Liver (tissue), 9 donors: Measurements from ENCODE around the gene TMEM63C. TPM values are rescaled to one million over a fixed set of nuclear protein-coding genes. Genes with fewer than 3 reads are reported as not detected.

Experiments used
- DNase-seq: peaks from one replicate; pipeline ENCODE4 v3.0.0-alpha.2; 2017; ENCODE audit warnings: low spot score
- H3K27ac ChIP-seq, 2 donors: one replicate each; pipeline ENCODE4 v1.7.0; 2013; ENCODE audit warnings: inconsistent platforms in 2 of 2, low read length in 2 of 2, control low read depth in 1 of 2, low read depth in 1 of 2, mild to moderate bottlenecking in 1 of 2
- H3K27me3 ChIP-seq, 4 donors: one replicate each; pipeline versions ENCODE4 v1.6.1 to v1.7.0; 2013; ENCODE audit warnings: low read length in 3 of 4, inconsistent platforms in 1 of 4, mild to moderate bottlenecking in 1 of 4, moderate library complexity in 1 of 4; ENCODE audit not compliant: control insufficient read depth in 4 of 4, insufficient read depth in 4 of 4
- H3K36me3 ChIP-seq, 4 donors: one replicate each; pipeline versions ENCODE4 v1.6.1 to v1.7.0; 2013; ENCODE audit warnings: low read length in 3 of 4, mild to moderate bottlenecking in 3 of 4, low read depth in 1 of 4, moderate library complexity in 1 of 4; ENCODE audit not compliant: control insufficient read depth in 4 of 4, insufficient read depth in 3 of 4
- H3K4me1 ChIP-seq, 4 donors: one replicate each; pipeline versions ENCODE4 v1.6.1 to v1.7.0; 2013; ENCODE audit warnings: low read length in 3 of 4, mild to moderate bottlenecking in 3 of 4, moderate library complexity in 1 of 4; ENCODE audit not compliant: control insufficient read depth in 4 of 4, insufficient read depth in 4 of 4
- H3K4me3 ChIP-seq, 3 donors: one replicate each; pipeline versions ENCODE4 v1.6.1 to v1.7.0; 2013; ENCODE audit warnings: low read length in 3 of 3, control low read depth in 1 of 3, low read depth in 1 of 3, mild to moderate bottlenecking in 1 of 3
- H3K9ac ChIP-seq, 2 donors: one replicate each; pipeline ENCODE4 v1.7.0; 2013; ENCODE audit warnings: low read length in 2 of 2, mild to moderate bottlenecking in 2 of 2, moderate library complexity in 2 of 2, control low read depth in 1 of 2, low read depth in 1 of 2
- H3K9me3 ChIP-seq, 4 donors: one replicate each; pipeline versions ENCODE4 v1.6.1 to v1.7.0; 2013; ENCODE audit warnings: low read length in 3 of 4; ENCODE audit not compliant: control insufficient read depth in 4 of 4
- ATF3 ChIP-seq: IDR thresholded peaks from 2 replicates; pipeline ENCODE4 v1.6.1; 2016; ENCODE audit warnings: antibody characterized with exemption
- EGR1 ChIP-seq, 2 donors: IDR thresholded peaks; 2 replicates each; pipeline ENCODE4 v1.6.1; 2016 to 2018; ENCODE audit warnings: antibody characterized with exemption in 2 of 2, low read depth in 2 of 2
- FOXA1 ChIP-seq: IDR thresholded peaks from 2 replicates; pipeline ENCODE4 v1.6.1; 2016; ENCODE audit warnings: antibody characterized with exemption
- FOXA2 ChIP-seq: IDR thresholded peaks from 2 replicates; pipeline ENCODE4 v1.6.1; 2016; ENCODE audit warnings: antibody characterized with exemption
- GABPA ChIP-seq, 2 donors: IDR thresholded peaks in 1 of 2; conservative IDR thresholded peaks in 1 of 2; 2 replicates each; pipeline ENCODE4 v1.6.1; 2016; ENCODE audit warnings: antibody characterized with exemption in 2 of 2, mild to moderate bottlenecking in 1 of 2, moderate library complexity in 1 of 2
- HNF4A ChIP-seq, 2 donors: conservative IDR thresholded peaks; 2 replicates each; pipeline ENCODE4 v1.6.1; 2016; ENCODE audit warnings: antibody characterized with exemption in 2 of 2, mild to moderate bottlenecking in 2 of 2
- HNF4G ChIP-seq: IDR thresholded peaks from 2 replicates; pipeline ENCODE4 v1.6.1; 2016; ENCODE audit warnings: antibody characterized with exemption
- JUND ChIP-seq, 2 donors: IDR thresholded peaks; 2 replicates each; pipeline ENCODE4 v1.6.1; 2016; ENCODE audit warnings: antibody characterized with exemption in 2 of 2
- NR2F2 ChIP-seq: IDR thresholded peaks from 2 replicates; pipeline ENCODE4 v1.6.1; 2016; ENCODE audit warnings: antibody characterized with exemption
- RAD21 ChIP-seq, 2 donors: IDR thresholded peaks; 2 replicates each; pipeline ENCODE4 v1.6.1; 2016; ENCODE audit warnings: antibody characterized with exemption in 2 of 2, mild to moderate bottlenecking in 2 of 2
- REST ChIP-seq: IDR thresholded peaks from 2 replicates; pipeline ENCODE4 v1.6.1; 2016; ENCODE audit warnings: antibody characterized with exemption, mild to moderate bottlenecking
- RXRA ChIP-seq, 2 donors: IDR thresholded peaks; 2 replicates each; pipeline ENCODE4 v1.6.1; 2017 to 2018; ENCODE audit warnings: antibody characterized with exemption in 2 of 2, mild to moderate bottlenecking in 1 of 2
- SP1 ChIP-seq: IDR thresholded peaks from 2 replicates; pipeline ENCODE4 v1.6.1; 2018; ENCODE audit warnings: antibody characterized with exemption, mild to moderate bottlenecking
- TAF1 ChIP-seq: conservative IDR thresholded peaks from 2 replicates; pipeline ENCODE4 v1.6.1; 2016; ENCODE audit warnings: antibody characterized with exemption, mild to moderate bottlenecking
- YY1 ChIP-seq: IDR thresholded peaks from 2 replicates; pipeline ENCODE4 v1.6.1; 2016; ENCODE audit warnings: antibody characterized with exemption, mild to moderate bottlenecking
- WGBS: extraction: QIAGEN DNeasy Blood & Tissue Kit; methylation state at CpG from one replicate; pipeline ENCODE4 v1.1.7; 2013; 5-methylcytosine and 5-hydroxymethylcytosine counted together
- polyA plus RNA-seq, 2 donors: library from polyadenylated mRNA; stranded (reverse) in 1 of 2; unstranded in 1 of 2; fragments of 200-250 nt in 1 of 2; fragments of >200 nt in 1 of 2; fragmentation: Nextera tagmentation in 1 of 2; extraction: Ambion mirVana in 1 of 2; gene quantifications; one replicate each; pipeline versions ENCODE4 v1.2.1 to v1.2.3, GENCODE V29; 2013 to 2015
- total RNA-seq, 2 donors: library from RNA; depleted of rRNA; stranded (reverse); fragments of >200 nt; gene quantifications; one replicate each; pipeline ENCODE4 v1.2.3, GENCODE V29; 2014
- TF ChIP-seq, protein P1 (sequence below): fragments of 150-350 bp; IDR thresholded peaks from 2 replicates; pipeline ENCODE4 v1.5.1; 2017; ENCODE audit warnings: improper control_type of control experiment, low read depth, low read length; ENCODE audit not compliant: missing input control
- TF ChIP-seq, protein P2 (sequence below): IDR thresholded peaks from 2 replicates; pipeline ENCODE4 v1.6.1; 2016; ENCODE audit warnings: antibody characterized with exemption
- TF ChIP-seq, protein P3 (sequence below): IDR thresholded peaks from 2 replicates; pipeline ENCODE4 v1.6.1; 2016; ENCODE audit warnings: antibody characterized with exemption
- donor health status: healthy.
- donor health status: healthy.
- donor health status: healthy.
- donor health status: healthy.
- donor health status: healthy.

Gene TMEM63C
- total and polyA plus RNA-seq, 4 donors: 0.13 to 1.6 (median 0.25) TPM; not detected in 1

DNA sequence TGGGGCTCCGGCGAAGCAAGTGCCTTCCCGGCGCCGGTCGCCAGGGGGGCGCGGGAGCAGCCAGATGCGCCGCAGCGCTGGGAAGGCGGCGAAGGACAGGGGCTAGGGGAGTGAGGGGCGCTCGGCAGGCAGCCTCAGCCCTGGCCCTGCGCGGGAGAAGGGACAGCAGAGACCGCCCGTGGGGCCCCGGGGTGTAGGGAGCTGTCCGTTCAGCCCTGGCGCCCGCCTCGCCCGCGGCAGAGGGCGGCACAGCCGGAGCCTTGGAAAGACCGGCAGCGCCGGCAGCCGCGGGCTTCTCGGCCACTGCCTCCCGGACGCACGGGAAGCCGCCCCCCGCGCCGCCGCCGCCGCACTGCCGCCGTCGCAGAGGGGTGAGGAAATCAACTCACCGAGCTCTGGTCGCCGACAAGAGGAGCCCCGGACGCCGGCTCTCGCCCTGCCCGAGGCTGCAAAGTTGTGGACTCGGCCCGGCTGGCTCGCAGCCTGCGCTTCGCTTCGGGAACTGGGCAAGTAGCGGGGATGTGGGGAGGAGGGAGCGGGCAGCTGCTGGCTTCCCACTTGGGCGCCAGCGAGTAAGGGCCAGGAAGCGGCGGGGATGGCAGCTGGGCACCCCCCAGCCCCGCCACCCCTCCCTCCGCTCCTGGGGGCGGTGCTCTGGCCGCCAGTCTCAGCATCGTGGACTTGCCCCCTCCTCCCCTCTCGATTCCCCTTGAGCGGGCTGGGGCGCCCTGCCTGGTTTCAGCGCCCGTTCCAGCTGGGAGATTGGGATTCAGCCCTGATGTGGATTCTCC, 40.2 kb upstream of the TMEM63C start, which contains the start of gene ZDHHC22:
ZDHHC22 (minus strand) TSS at position 578 of the 791 bp plus-strand sequence. CDS start 2,053 bp downstream, outside the sequence.
- Histone ChIP-seq H3K36me3 (no peaks in the 10 kb centered on the region), H3K4me3 (peak within 1 kb of the TSS in 1 of 3 donors; percentile 30), H3K27ac (no peak within 1 kb of the TSS), H3K9ac (no peak within 1 kb of the TSS), H3K9me3 (no peaks in the 10 kb centered on the region), H3K27me3 (peaks cover 5 to 15% (median 9%) of the 10 kb centered on the region in 4 donors), H3K4me1 (peaks cover 14 to 25% (median 17%) of the 10 kb centered on the region in 4 donors)
- DNase-seq: no peak
- TF ChIP-seq HNF4A (conservative IDR thresholded peaks at IDR 0.05): no peak
- TF ChIP-seq ATF3: no peak
- TF ChIP-seq, protein P1, sequence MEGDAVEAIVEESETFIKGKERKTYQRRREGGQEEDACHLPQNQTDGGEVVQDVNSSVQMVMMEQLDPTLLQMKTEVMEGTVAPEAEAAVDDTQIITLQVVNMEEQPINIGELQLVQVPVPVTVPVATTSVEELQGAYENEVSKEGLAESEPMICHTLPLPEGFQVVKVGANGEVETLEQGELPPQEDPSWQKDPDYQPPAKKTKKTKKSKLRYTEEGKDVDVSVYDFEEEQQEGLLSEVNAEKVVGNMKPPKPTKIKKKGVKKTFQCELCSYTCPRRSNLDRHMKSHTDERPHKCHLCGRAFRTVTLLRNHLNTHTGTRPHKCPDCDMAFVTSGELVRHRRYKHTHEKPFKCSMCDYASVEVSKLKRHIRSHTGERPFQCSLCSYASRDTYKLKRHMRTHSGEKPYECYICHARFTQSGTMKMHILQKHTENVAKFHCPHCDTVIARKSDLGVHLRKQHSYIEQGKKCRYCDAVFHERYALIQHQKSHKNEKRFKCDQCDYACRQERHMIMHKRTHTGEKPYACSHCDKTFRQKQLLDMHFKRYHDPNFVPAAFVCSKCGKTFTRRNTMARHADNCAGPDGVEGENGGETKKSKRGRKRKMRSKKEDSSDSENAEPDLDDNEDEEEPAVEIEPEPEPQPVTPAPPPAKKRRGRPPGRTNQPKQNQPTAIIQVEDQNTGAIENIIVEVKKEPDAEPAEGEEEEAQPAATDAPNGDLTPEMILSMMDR: peak; percentile 10
- WGBS: 1% methylated on average over 77 of the region's 77 CpGs

GRCh38 chr14:77142005-77142800, 39.4 kb upstream of the TMEM63C start:
- Histone ChIP-seq H3K36me3 (no peaks in the 10 kb centered on the region), H3K27ac (no peak overlapping the region), H3K4me3 (peak overlapping the region in 1 of 3 donors; percentile 30), H3K9me3 (no peaks in the 10 kb centered on the region), H3K9ac (no peak overlapping the region), H3K4me1 (peaks cover 14 to 25% (median 17%) of the 10 kb centered on the region in 4 donors), H3K27me3 (peaks cover 5 to 12% (median 9%) of the 10 kb centered on the region in 4 donors)
- no peak for DNase-seq
- TF ChIP-seq HNF4A (conservative IDR thresholded peaks at IDR 0.05): no peak
- no peak for TF ChIP-seq GABPA (IDR thresholded peaks at IDR 0.05 in 1 of 2, conservative IDR thresholded peaks at IDR 0.05 in 1 of 2)
- TF ChIP-seq EGR1 (IDR thresholded peaks at IDR 0.05; ENCODE audit: low read depth in 2 of 2): no peak
- no peak for TF ChIP-seq FOXA1
- TF ChIP-seq ATF3: no peak
- no peak for TF ChIP-seq NR2F2
- no peak for TF ChIP-seq JUND (IDR thresholded peaks at IDR 0.05)
- TF ChIP-seq RAD21 (IDR thresholded peaks at IDR 0.05): no peak
- no peak for TF ChIP-seq RXRA (IDR thresholded peaks at IDR 0.05)
- no peak for TF ChIP-seq TAF1
- TF ChIP-seq REST: no peak
- TF ChIP-seq, protein P2, sequence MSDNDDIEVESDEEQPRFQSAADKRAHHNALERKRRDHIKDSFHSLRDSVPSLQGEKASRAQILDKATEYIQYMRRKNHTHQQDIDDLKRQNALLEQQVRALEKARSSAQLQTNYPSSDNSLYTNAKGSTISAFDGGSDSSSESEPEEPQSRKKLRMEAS: no peak
- TF ChIP-seq SP1: no peak
- TF ChIP-seq HNF4G: no peak
- no peak for TF ChIP-seq FOXA2
- no peak for TF ChIP-seq YY1
- TF ChIP-seq, protein P1: no peak
- TF ChIP-seq, protein P3, sequence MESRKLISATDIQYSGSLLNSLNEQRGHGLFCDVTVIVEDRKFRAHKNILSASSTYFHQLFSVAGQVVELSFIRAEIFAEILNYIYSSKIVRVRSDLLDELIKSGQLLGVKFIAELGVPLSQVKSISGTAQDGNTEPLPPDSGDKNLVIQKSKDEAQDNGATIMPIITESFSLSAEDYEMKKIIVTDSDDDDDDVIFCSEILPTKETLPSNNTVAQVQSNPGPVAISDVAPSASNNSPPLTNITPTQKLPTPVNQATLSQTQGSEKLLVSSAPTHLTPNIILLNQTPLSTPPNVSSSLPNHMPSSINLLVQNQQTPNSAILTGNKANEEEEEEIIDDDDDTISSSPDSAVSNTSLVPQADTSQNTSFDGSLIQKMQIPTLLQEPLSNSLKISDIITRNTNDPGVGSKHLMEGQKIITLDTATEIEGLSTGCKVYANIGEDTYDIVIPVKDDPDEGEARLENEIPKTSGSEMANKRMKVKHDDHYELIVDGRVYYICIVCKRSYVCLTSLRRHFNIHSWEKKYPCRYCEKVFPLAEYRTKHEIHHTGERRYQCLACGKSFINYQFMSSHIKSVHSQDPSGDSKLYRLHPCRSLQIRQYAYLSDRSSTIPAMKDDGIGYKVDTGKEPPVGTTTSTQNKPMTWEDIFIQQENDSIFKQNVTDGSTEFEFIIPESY: no peak
- WGBS: 10% methylated on average over 9 of the region's 9 CpGs
